GM23248 (cell line): Measurements from ENCODE around the gene ADCY5.

Experiments used
- EZH2 ChIP-seq: fragments of 200-600 bp; sonication (generic); IDR thresholded peaks from 2 replicates; pipeline ENCODE4 v1.6.1; 2018; ENCODE audit warnings: antibody characterized with exemption, mild to moderate bottlenecking; ENCODE audit not compliant: insufficient read depth, poor library complexity, severe bottlenecking
- EZH2phosphoT487 ChIP-seq: fragments of 200-600 bp; sonication (generic); IDR thresholded peaks from 2 replicates; pipeline ENCODE4 v1.6.1; 2018; ENCODE audit warnings: antibody characterized with exemption, moderate library complexity, mild to moderate bottlenecking, low read depth; ENCODE audit not compliant: insufficient read depth

DNA sequence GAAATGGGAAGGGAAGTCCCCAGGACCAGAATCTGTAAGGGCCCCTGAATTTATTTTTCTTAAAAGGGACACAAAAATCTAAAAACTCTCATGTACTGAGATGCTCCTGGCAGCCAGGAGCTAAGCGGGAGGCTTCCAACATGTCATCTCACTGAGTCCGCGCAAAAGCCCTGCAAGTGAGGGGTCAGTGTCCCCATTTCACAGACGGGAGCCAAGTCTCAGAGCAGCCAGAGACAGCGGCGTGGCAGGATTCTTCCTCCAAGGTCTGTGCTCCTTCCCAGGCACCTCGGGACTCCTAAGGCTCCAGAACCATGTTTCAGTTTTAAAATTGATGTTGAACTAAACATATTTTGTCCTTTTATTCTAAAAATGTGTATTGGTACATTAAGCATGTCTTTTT, 114.8 kb downstream of the ADCY5 start:
- no peak for TF ChIP-seq EZH2
- no peak for TF ChIP-seq EZH2phosphoT487
